Glomerular endothelial cell (primary cell): ENCODE results near the gene ORC3. TPM values are rescaled to one million over a fixed set of nuclear protein-coding genes. Genes with fewer than 3 reads are reported as not detected.
"Not testable (repeated sequence)": the region's sequence is repeated elsewhere in the genome, so short reads cannot be mapped to it uniquely, and the experiment has no call there.

ENCODE experiments used
- DNase-seq: peaks from one replicate; pipeline ENCODE4 v3.0.0-alpha.2; 2011; ENCODE audit warnings: low read depth, low spot score; ENCODE audit errors: extremely low read depth
- total RNA-seq: library from RNA; depleted of rRNA; stranded (reverse); fragments of >200 nt; gene quantifications from 2 replicates; pipeline ENCODE4 v1.2.3, GENCODE V29; 2015

Gene ORC3
- total RNA-seq, 1 donor from 2014 or later, result 14.8 TPM

GRCh38 chr6:87658516-87658915, 68.6 kb downstream of the ORC3 start:
- DNase-seq, result no peak

GRCh38 chr6:87660226-87660911, 70.4 kb downstream of the ORC3 start:
- no peak for DNase-seq

GRCh38 chr6:87661016-87661415, 71.1 kb downstream of the ORC3 start:
- no peak for DNase-seq

GRCh38 chr6:87661503-87661902, 71.6 kb downstream of the ORC3 start:
- no peak for DNase-seq

GRCh38 chr6:87663434-87663833, 73.5 kb downstream of the ORC3 start:
- DNase-seq, result no peak

GRCh38 chr6:87664921-87665485, 75.1 kb downstream of the ORC3 start:
- DNase-seq, result no peak

GRCh38 chr6:87667032-87667431, 77.1 kb downstream of the ORC3 start:
- DNase-seq, result no peak

GRCh38 chr6:87668013-87668412, 78.1 kb downstream of the ORC3 start:
- DNase-seq, result no peak

GRCh38 chr6:87669051-87669450, 79.1 kb downstream of the ORC3 start:
- no peak for DNase-seq

- DNase-seq, result no peak
These were observed 80.8 kb downstream of the ORC3 start for GRCh38 chr6:87670707-87671106.

GRCh38 chr6:87671555-87672029, 81.7 kb downstream of the ORC3 start:
- no peak for DNase-seq

- no peak for DNase-seq
These were observed 82.7 kb downstream of the ORC3 start for GRCh38 chr6:87672641-87673040.

- DNase-seq, result no peak
These were observed 83.3 kb downstream of the ORC3 start for GRCh38 chr6:87673237-87673636.

- DNase-seq, result no peak
These were observed 84.4 kb downstream of the ORC3 start for GRCh38 chr6:87674290-87674689.

GRCh38 chr6:87675004-87675681, 85.2 kb downstream of the ORC3 start:
- no peak for DNase-seq

- DNase-seq, result no peak
These were observed 92.4 kb downstream of the ORC3 start for GRCh38 chr6:87682310-87682709.

GRCh38 chr6:87683890-87684289, 94.0 kb downstream of the ORC3 start:
- no peak for DNase-seq

GRCh38 chr6:87684895-87685654, 95.1 kb downstream of the ORC3 start:
- no peak for DNase-seq

- DNase-seq, result not testable (repeated sequence)
These were observed 96.8 kb downstream of the ORC3 start for GRCh38 chr6:87686636-87687205.

- no peak for DNase-seq
These were observed 97.4 kb downstream of the ORC3 start for GRCh38 chr6:87687296-87687695.

- not testable (repeated sequence) for DNase-seq
These were observed 98.0 kb downstream of the ORC3 start for GRCh38 chr6:87687893-87688292.
